NCI-H2196 (cell line): ENCODE data around the gene ETFB.

ENCODE experiments used
- DNase-seq: peaks from one replicate; lab custom pipeline; 2025; ENCODE audit not compliant: unreplicated experiment; lab: John Stamatoyannopoulos, UW

The ETFB gene

DNA sequence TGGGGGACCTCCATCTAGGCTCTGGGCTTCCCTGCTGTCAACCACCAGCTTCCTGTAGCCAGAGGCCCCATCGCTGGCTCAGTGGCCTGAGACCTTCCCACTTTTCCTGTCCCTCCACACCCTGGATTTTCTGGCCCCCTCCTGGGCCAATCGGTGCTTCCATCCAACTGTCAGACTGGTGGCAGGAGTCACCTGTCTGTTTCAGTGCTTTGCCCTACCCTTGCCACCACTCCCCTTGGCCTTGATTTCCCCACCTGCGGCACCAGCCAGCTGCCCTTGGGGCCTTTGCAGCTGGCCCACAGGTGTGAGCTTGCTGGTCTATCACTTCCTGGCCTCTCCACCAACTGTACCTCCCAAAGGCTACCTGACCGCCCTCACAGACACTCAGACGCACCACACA is 36.8 kb downstream of the ETFB start:
- DNase-seq: no peak

GRCh38 chr19:51327066-51328001 is 38.9 kb downstream of the ETFB start:
- no peak for DNase-seq

- DNase-seq: no peak
Observed at GRCh38 chr19:51326216-51327065, 39.7 kb downstream of the ETFB start.

DNA sequence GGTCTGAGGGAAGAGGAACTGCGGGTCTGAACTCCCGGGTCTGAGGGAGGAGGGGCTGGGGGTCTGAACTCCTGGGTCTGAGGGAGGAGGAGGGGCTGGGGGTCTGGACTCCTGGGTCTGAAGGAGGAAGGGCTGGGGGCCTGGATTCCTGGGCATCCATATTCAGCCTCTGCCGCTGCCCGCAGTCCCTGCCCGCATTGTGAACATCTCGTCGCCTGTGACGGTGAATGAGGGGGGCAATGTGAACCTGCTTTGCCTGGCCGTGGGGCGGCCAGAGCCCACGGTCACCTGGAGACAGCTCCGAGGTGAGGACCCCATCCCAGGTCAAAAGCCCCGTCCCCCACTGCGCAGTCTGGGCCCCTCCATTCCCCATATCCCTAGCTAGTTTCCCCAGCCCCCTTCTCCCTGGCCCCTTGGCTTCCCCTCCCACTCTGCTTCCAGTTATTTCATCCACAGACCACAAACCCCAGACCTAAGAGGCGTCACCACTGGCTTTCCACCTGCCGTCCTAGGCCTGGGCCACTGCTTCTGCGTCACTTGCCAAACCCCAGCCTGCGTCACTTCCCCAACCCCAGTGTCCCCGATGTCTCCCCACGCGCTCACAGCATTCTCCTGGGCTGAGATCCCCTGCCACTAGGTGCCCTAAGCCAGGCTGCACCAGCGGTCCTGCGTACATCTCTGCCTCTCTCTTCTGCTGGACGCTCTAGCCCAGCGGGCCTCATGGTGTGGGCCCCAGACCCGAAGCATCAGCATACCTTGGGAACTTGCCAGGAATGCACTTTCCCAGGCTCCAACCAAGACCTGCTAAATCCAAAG is 40.8 kb downstream of the ETFB start:
- no peak for DNase-seq

DNA sequence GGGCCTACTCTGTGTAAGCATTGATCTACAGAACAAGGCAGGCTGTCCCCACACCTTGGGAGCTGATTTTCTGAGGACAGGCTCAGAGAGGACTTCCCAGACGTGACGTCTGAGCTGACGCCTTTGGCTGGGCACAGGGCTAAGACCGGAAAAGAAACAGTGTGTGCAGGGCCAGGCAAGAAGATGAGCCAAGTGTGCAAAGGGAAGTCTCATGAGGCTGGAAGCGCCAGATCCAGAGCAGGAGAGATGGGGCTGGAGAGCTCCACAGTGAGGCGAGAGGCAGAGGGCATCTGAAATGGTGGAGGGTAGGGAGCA is 42.1 kb downstream of the ETFB start:
- DNase-seq: no peak

DNA sequence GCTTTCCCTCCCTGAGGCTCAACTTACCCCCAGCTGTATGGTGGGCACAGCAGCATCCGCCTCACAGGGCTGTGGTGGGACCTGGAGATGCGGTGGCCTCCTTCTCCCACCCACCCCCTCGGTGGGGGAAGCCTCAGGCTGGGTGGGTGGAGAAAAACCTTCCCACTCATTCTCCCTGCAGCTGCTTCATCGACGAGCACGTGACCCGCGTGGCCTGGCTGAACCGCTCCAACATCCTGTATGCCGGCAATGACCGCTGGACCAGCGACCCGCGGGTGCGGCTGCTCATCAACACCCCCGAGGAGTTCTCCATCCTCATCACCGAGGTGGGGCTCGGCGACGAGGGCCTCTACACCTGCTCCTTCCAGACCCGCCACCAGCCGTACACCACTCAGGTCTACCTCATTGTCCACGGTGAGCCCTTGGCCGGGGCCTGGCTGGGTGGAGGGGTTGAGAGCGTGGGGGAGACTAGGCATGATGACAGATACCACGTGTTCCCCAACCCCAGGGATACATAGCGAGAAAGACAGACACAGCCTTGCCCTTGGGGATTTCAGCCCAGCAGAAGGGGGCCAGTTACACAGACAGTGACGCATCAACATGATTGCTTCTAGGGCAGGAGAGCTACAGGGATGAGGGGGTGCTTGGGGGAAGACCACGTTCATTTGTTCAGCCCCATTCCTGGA is 42.6 kb downstream of the ETFB start:
- DNase-seq: no peak

DNA sequence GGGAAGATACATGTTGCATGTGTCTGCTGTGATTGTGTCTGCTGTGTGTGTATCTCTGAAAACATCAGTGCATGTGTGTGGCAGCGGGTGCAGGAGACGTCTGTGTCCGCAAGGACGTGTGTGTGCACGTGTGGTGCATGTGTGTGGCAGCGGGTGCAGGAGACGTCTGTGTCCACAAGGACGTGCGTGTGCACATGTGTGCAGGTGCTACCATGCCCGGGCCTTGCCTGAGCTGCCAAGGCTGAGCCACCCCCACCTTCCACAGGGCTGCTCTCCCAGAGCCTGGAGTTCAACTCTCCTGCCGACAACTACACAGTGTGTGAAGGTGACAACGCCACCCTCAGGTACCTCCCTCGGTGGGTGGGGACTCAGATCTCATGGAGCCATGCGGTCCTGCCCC is 44.4 kb downstream of the ETFB start:
- no peak for DNase-seq

DNA sequence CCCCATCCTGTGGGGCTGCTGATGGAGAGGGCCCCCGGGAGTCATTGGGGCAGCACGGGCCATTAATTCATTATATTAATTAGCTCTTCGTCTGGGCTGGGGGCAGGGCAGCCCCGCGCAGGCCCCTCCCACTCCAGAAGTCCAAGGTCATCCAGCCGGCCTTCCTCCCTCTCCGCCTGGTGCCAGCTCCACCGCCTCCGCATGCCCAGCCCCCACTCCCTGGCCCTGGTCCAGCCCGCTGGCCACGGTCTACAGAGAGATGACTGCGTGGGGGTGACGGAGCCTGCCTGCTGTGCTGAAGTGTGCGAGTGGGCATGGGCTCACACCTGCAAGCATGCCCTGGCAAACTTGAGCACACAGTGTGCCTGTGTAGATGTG is 45.9 kb downstream of the ETFB start:
- no peak for DNase-seq

DNA sequence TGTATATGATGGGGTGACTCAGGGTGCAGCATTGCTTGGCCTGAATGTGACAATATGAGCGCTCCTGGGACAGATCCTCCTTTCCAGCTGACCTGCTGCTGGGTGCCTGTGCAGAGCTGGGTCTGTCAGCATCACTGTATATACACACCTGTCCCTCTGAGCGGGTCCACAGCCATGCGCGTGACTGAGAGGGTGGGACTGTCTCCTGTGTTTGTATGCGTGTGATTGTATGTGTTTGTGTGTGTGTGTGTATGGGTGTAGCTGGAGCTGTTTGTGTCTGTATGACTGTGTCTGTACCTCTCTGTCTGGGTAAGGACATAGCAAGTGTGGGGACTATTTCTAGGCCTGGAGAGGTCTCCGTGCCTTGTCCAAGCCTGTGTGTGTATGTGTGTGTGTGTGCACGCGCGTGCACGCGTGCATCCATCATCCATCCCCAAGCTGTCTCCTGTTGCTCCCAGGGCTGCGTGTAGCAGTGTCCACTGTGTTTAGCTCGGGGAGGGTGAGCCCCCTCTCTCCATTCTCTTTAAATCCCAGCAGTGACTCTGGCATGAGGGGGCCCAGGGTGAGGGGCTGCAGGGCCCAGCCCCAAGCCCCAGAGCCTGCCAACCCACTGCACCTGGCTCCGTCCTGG is 46.4 kb downstream of the ETFB start:
- DNase-seq: no peak

DNA sequence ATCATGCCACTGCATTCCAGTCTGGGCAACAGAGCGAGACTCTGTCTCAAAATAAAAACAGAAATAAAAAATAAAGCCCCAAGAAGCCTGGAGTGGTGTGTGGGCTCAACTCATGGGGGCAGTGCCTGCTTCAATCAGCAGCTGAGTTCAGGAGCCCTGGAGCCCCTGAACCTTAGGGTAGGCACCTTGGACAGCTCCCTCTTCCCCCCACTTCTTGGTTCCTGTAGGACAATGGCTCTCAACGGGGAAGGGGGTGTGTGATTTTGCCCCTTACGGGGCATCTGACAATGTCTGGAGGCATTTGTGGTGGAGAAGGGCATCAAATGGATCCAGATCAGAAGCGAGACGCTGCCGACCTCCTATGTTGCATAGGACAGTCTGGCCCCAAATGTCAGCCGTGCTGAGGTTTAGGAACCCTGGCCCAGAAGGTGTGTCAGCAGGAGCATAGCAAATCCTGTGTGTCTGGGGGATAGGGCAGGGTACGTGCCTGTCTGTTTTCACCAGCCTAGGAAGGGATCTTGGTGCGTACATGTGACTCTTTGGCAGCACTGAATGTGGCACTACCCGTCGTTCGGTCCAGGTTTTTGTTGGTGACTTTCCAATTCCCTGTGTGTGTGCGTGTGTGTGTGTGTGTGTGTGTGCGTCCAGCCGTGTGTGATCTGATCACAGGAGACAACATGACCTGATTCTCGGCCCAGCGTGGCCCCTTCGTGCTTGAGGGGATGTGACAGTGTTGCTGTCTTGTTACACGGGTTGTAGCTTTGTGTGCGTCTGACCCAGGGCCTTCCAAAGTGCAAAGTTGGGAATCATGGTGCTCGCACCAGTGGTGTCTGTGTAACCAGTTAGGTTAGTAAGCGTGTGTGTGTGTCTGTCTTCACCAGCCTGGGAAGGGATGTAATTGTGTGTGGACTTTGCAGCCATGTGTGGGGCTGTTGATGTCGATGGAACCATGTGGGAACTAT is 47.2 kb downstream of the ETFB start:
- no peak for DNase-seq

GRCh38 chr19:51317968-51318367 is 48.2 kb downstream of the ETFB start:
- DNase-seq: no peak

GRCh38 chr19:51317376-51317775 is 48.8 kb downstream of the ETFB start:
- DNase-seq: no peak

DNA sequence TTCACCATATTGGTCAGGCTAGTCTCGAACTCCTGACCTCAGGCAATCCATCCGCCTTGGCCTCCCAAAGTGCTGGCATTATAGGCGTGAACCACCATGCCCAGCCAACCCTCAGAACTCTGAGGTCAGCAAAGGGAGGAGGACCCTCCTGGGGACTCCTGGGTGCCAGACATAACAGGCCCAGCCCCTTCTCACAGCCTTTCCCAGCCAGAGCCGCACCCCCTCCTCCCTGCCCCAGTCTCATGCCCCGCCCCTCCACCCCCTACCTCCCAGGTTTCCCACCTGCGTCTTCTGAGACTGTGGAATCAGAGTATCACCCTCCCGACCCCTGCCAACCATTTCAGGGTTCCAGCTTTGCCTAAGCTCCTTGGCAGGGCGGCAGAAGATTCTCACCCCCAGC is 49.5 kb downstream of the ETFB start:
- DNase-seq: no peak

DNA sequence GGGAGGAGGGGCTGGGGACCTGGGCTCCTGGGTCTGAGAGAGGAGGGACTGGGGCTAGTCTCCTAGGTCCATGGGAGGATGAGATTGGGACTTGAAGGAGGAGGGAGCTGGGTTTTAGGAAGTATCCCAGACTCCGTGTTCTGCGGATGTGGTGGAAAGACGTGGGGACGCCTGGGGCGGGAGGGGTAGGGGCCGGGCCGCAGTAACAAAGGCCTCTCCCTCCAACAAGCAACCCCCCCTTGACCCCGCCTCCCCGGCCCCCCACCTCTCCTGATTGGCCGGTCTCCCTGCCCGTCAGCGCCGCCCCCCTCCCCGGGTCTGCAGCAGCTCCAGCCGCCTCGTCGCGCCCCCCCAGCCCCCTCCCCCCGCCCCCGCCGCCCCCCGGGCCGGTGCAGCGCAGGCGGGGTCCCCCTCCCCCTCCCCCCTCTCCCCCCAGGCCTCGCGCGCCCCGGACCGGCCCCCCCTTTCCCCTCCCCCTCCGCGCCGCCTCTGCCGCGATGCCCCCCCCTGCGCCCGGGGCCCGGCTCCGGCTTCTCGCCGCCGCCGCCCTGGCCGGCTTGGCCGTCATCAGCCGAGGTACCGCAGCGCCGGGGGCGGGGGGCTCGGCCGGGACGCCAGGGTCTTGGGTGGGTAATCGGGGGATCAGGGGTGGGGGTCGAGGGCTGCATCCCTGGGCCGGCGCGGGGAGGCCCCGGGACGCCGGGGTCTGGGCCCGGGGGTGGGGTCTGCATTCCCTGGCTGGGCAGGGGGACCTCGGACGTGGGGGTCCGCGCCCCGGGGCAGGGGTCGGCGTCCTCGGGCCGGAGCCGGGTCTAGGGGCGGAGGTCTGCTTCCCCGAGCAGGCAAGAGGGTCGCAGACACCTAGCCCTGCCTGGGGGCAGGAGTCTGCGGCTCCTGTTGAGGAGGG is 54.6 kb downstream of the ETFB start, which contains the start of gene IGLON5:
Gene IGLON5, plus strand, starts transcription at position 294 of the 907 bp plus-strand sequence. Its CDS starts 204 bp downstream, at position 498.
- no peak for DNase-seq

DNA sequence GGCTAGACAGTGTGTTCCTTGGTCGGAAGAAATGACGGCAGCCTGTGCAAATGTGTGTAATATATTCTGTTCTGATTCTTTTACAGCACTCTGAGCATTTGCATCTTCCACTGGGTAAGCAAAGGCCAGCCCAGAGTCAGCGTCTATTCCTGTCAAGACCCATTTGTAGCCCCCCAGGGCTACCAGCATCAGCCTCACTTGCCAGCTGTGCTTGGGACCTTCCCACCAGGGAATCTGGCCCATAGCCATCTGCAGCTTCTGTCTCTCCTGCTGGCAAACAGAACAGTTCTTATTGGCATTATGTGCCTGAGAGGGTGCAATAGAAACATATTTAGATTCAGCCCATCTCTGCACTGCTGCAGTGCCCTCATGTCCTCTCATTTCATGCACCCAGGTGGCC is 60.7 kb downstream of the ETFB start:
- DNase-seq: no peak

GRCh38 chr19:51301266-51301665 is 64.9 kb downstream of the ETFB start:
- DNase-seq: no peak

- no peak for DNase-seq
Observed at GRCh38 chr19:51297406-51297805, 68.8 kb downstream of the ETFB start.
